A549 (cell line): Measurements from ENCODE around the gene OR2A14. TPM values are rescaled to one million over a fixed set of nuclear protein-coding genes. Genes with fewer than 3 reads are reported as not detected.
"Not testable (repeated sequence)": the region's sequence is repeated elsewhere in the genome, so short reads cannot be mapped to it uniquely, and the experiment has no call there.

Source experiments
- ATAC-seq, 2 experiments: fragments of 200-7000 bp in 1 of 2; fragments of >200 bp in 1 of 2; cut with Nextera tagmentation in 1 of 2; cut with Tn5 transposase in 1 of 2; 3 replicates each; pipeline versions ENCODE4 v1.8.0 to v1.9.1; 2018 to 2020; ENCODE audit warnings: mild to moderate bottlenecking in 1 of 2, moderate library complexity in 1 of 2
- CTCF ChIA-PET: fragments of 300-600 bp; sonication (Branson Sonifier 250); formaldehyde crosslinking; extraction: SDS; loops from one replicate; lab custom pipeline; 2021; ENCODE audit warnings: antibody characterized with exemption, inconsistent platforms; lab: Yijun Ruan, JAX
- POLR2A ChIA-PET: fragments of 350-600 bp; formaldehyde crosslinking; extraction: SDS; loops from one replicate; lab custom pipeline; 2021; ENCODE audit warnings: antibody characterized with exemption, inconsistent platforms; lab: Yijun Ruan, JAX
- DNase-seq, 2 experiments: peaks; one replicate each; pipeline versions ENCODE4 v3.0.0 to v3.0.0-alpha.2; 2011 to 2016; ENCODE audit warnings: low read depth in 1 of 2, low spot score in 1 of 2
- FAIRE-seq: peaks from 2 replicates; lab custom pipeline; 2011; peaks lifted over from hg19 to GRCh38; lab: Jason Lieb, UNC
- H3K27ac ChIP-seq, 2 experiments: fragments of >200 bp; sonication (Bioruptor Twin); formaldehyde crosslinking; 3 replicates each; pipeline ENCODE4 v1.5.1; 2016 to 2017
- H3K4me1 ChIP-seq: fragments of >200 bp; sonication (Bioruptor Twin); formaldehyde crosslinking; 3 replicates; pipeline ENCODE4 v1.6.1; 2016
- H3K4me2 ChIP-seq: fragments of >200 bp; sonication (Bioruptor Twin); formaldehyde crosslinking; 3 replicates; pipeline ENCODE4 v1.6.1; 2016
- H3K4me3 ChIP-seq: fragments of >200 bp; sonication (Bioruptor Twin); formaldehyde crosslinking; 3 replicates; pipeline ENCODE4 v1.5.1; 2016
- H3K9me3 ChIP-seq: fragments of >200 bp; sonication (Bioruptor Twin); formaldehyde crosslinking; 3 replicates; pipeline ENCODE4 v1.6.1; 2016
- BHLHE40 ChIP-seq: IDR thresholded peaks from 2 replicates; pipeline ENCODE4 v1.6.1; 2012; ENCODE audit warnings: low read depth, low read length, inconsistent platforms
- CBX2 ChIP-seq: fragments of 200-600 bp; sonication (generic); IDR thresholded peaks from 2 replicates; pipeline ENCODE4 v1.6.1; 2016; ENCODE audit warnings: low read depth, mild to moderate bottlenecking, borderline replicate concordance
- CBX8 ChIP-seq: fragments of 200-600 bp; sonication (generic); IDR thresholded peaks from 2 replicates; pipeline ENCODE4 v1.6.1; 2016
- CEBPB ChIP-seq, 2 experiments: fragments of >200 bp in 1 of 2; sonication (Bioruptor Twin) in 1 of 2; formaldehyde crosslinking in 1 of 2; IDR thresholded peaks; 2 replicates each; pipeline ENCODE4 v1.6.1; 2012 to 2016
- EP300 ChIP-seq, 2 experiments: fragments of >200 bp; sonication (Bioruptor Twin); formaldehyde crosslinking; IDR thresholded peaks; 2 replicates in 1 of 2; 3 replicates in 1 of 2; pipeline ENCODE4 v1.6.1; 2016 to 2017
- FOSB ChIP-seq: fragments of 250-450 bp; sonication (Bioruptor Pico); IDR thresholded peaks from 2 replicates; pipeline ENCODE4 v1.5.0; 2020; ENCODE audit warnings: mild to moderate bottlenecking, moderate library complexity
- FOXS1 ChIP-seq: fragments of 250-450 bp; sonication (Bioruptor Pico); IDR thresholded peaks from 2 replicates; pipeline ENCODE4 v1.5.0; 2020; ENCODE audit warnings: mild to moderate bottlenecking, moderate library complexity
- GATA3 ChIP-seq: IDR thresholded peaks from 2 replicates; pipeline ENCODE4 v1.6.1; 2012; ENCODE audit warnings: borderline replicate concordance
- HDAC2 ChIP-seq: fragments of 200-600 bp; sonication (generic); IDR thresholded peaks from 2 replicates; pipeline ENCODE4 v1.6.1; 2016
- HOXB5 ChIP-seq: fragments of 250-450 bp; sonication (Bioruptor Pico); IDR thresholded peaks from 2 replicates; pipeline ENCODE4 v1.5.0; 2020; ENCODE audit warnings: mild to moderate bottlenecking, moderate library complexity
- NFE2L2 ChIP-seq: fragments of 150-350 bp; conservative IDR thresholded peaks from 2 replicates; pipeline ENCODE4 v1.6.1; 2014; ENCODE audit warnings: low read length
- NPAS2 ChIP-seq: fragments of 250-450 bp; sonication (Bioruptor Pico); IDR thresholded peaks from 2 replicates; pipeline ENCODE4 v1.8.0; 2022; ENCODE audit warnings: mild to moderate bottlenecking, moderate library complexity, borderline replicate concordance
- POLR2A ChIP-seq: IDR thresholded peaks from 2 replicates; pipeline ENCODE4 v1.6.1; 2012; ENCODE audit warnings: mild to moderate bottlenecking, low read length
- RAD21 ChIP-seq, 2 experiments: fragments of >200 bp in 1 of 2; sonication (Bioruptor Twin) in 1 of 2; formaldehyde crosslinking in 1 of 2; IDR thresholded peaks in 1 of 2; conservative IDR thresholded peaks in 1 of 2; 2 replicates in 1 of 2; 3 replicates in 1 of 2; pipeline ENCODE4 v1.6.1; 2012 to 2018; ENCODE audit warnings: inconsistent platforms in 1 of 2
- RARB ChIP-seq: fragments of 250-450 bp; sonication (Bioruptor Pico); IDR thresholded peaks from 2 replicates; pipeline ENCODE4 v1.8.0; 2021; ENCODE audit warnings: mild to moderate bottlenecking, moderate library complexity
- RNF2 ChIP-seq: fragments of 200-600 bp; sonication (generic); IDR thresholded peaks from 2 replicates; pipeline ENCODE4 v1.6.1; 2016; ENCODE audit warnings: low read depth, mild to moderate bottlenecking, antibody characterized with exemption, moderate library complexity, borderline replicate concordance
- SMC3 ChIP-seq: fragments of >200 bp; sonication (Bioruptor Twin); formaldehyde crosslinking; IDR thresholded peaks from 3 replicates; pipeline ENCODE4 v1.6.1; 2018; ENCODE audit warnings: inconsistent platforms
- SREBF2 ChIP-seq: fragments of 450-650 bp; IDR thresholded peaks from 2 replicates; pipeline ENCODE4 v1.6.1; 2014; ENCODE audit warnings: mild to moderate bottlenecking, moderate library complexity
- TP53 ChIP-seq: fragments of 250-450 bp; sonication (Bioruptor Pico); IDR thresholded peaks from 2 replicates; pipeline ENCODE4 v1.5.0; 2021; ENCODE audit warnings: mild to moderate bottlenecking, moderate library complexity
- ZC3H11A ChIP-seq: fragments of 450-650 bp; IDR thresholded peaks from 2 replicates; pipeline ENCODE4 v1.6.1; 2014; ENCODE audit warnings: antibody characterized with exemption, mild to moderate bottlenecking
- ZFP36 ChIP-seq: fragments of 450-650 bp; IDR thresholded peaks from 2 replicates; pipeline ENCODE4 v1.6.1; 2014; ENCODE audit warnings: borderline replicate concordance; ENCODE audit not compliant: partially characterized antibody
- WGBS: methylation state at CpG from one replicate; pipeline ENCODE4 v1.1.6; 2017; ENCODE audit errors: missing lambda C conversion rate; 5-methylcytosine and 5-hydroxymethylcytosine counted together
- polyA plus RNA-seq, 4 experiments: library from polyadenylated mRNA; depleted of rRNA in 3 of 4; stranded (reverse); fragments of >200 nt; fragmentation: RNase III in 1 of 4; extraction: RNeasy Plus Mini Kit Qiagen cat#74134 plus additional on column Dnase treatment in 1 of 4; gene quantifications; 2 replicates in 3 of 4; 3 replicates in 1 of 4; pipeline ENCODE4 v1.2.3, GENCODE V29; 2011 to 2017
- TF ChIP-seq, protein P1 (sequence below): IDR thresholded peaks from 2 replicates; pipeline ENCODE4 v1.6.1; 2012
- TF ChIP-seq, protein P2 (sequence below): fragments of >200 bp; sonication (Bioruptor Twin); formaldehyde crosslinking; IDR thresholded peaks from 3 replicates; pipeline ENCODE4 v1.5.1; 2016
- TF ChIP-seq, protein P3 (sequence below): fragments of 450-650 bp; IDR thresholded peaks from 2 replicates; pipeline ENCODE4 v1.6.1; 2014; ENCODE audit warnings: antibody characterized with exemption
- TF ChIP-seq, protein P4 (sequence below): fragments of 150-350 bp; IDR thresholded peaks from 2 replicates; pipeline ENCODE4 v1.6.1; 2014; ENCODE audit warnings: low read depth, mild to moderate bottlenecking, low read length
- TF ChIP-seq, protein P5 (sequence below): fragments of 250-450 bp; sonication (Bioruptor Pico); IDR thresholded peaks from 2 replicates; pipeline ENCODE4 v1.5.0; 2020; ENCODE audit warnings: low read depth, mild to moderate bottlenecking, moderate library complexity

Gene OR2A14
- polyA plus RNA-seq, 2 of the 4 experiments (the other 2 are of a cell fraction): not detected

DNA sequence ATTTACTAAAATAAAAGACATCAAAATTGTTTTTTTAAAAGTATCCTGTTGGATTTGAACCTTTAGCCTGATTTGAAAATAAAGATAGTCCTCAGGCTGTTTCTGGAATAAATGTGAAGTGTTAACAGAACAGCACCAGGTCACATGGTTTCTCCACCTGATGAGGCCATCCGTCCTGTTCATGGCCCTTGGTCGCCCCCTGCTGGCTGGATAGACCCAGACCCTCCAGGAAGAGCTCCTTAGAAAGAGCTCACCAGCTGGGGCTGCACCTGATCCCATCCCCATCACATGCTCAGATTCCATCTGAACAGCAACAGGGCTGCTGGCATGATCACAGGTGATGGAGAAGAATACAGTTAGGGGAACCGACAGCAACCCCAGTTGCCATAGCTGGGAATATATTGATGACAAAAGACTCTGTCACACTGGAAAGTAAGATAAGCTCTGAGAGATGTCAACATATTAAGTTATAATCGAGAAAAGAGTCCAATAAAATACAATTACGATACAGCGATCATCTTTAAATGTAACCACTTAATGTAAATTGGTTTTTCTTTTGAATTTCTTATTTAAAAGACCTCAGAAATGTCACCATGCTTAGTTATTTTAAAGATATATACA lies 4.8 kb downstream of the OR2A14 start:
- DNase-seq (peak; percentile 78 to 85), FAIRE-seq (no peak), ATAC-seq (peak; percentile 97 to 100)
- no peaks in the 10 kb centered on the region for H3K9me3 ChIP-seq
- POLR2A ChIA-PET: no interaction called here
- H3K4me1 ChIP-seq: no peaks in the 10 kb centered on the region
- CTCF ChIA-PET: interaction anchor here (0.6 to 1.4 kb wide), 14 partner anchors 9 to 391 kb away, joined by 3 to 9 read pairs (median 4); partner anchors contain the start of gene TCAF1
- no peak overlapping the region for H3K4me2 ChIP-seq
- 4% methylated on average over 6 of the region's 6 CpGs for WGBS
- no peak overlapping the region for H3K27ac ChIP-seq
- H3K4me3 ChIP-seq: no peak overlapping the region
- TF ChIP-seq POLR2A (no peak), SMC3 (peak; percentile 74), NPAS2 (CRISPR knock-in tag) (no peak), RARB (no peak), NFE2L2 (no peak), RAD21 (conservative IDR thresholded peaks at IDR 0.05 in 1 of 2, IDR thresholded peaks at IDR 0.05 in 1 of 2) (peak; percentile 83 to 91)
- TF ChIP-seq, protein P1, sequence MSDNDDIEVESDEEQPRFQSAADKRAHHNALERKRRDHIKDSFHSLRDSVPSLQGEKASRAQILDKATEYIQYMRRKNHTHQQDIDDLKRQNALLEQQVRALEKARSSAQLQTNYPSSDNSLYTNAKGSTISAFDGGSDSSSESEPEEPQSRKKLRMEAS: peak; percentile 45
- TF ChIP-seq, protein P2, sequence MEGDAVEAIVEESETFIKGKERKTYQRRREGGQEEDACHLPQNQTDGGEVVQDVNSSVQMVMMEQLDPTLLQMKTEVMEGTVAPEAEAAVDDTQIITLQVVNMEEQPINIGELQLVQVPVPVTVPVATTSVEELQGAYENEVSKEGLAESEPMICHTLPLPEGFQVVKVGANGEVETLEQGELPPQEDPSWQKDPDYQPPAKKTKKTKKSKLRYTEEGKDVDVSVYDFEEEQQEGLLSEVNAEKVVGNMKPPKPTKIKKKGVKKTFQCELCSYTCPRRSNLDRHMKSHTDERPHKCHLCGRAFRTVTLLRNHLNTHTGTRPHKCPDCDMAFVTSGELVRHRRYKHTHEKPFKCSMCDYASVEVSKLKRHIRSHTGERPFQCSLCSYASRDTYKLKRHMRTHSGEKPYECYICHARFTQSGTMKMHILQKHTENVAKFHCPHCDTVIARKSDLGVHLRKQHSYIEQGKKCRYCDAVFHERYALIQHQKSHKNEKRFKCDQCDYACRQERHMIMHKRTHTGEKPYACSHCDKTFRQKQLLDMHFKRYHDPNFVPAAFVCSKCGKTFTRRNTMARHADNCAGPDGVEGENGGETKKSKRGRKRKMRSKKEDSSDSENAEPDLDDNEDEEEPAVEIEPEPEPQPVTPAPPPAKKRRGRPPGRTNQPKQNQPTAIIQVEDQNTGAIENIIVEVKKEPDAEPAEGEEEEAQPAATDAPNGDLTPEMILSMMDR: peak; percentile 80
- TF ChIP-seq, protein P3, sequence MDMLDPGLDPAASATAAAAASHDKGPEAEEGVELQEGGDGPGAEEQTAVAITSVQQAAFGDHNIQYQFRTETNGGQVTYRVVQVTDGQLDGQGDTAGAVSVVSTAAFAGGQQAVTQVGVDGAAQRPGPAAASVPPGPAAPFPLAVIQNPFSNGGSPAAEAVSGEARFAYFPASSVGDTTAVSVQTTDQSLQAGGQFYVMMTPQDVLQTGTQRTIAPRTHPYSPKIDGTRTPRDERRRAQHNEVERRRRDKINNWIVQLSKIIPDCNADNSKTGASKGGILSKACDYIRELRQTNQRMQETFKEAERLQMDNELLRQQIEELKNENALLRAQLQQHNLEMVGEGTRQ: peak; percentile 89
- TF ChIP-seq, all 56 proteins: peak for 5

DNA sequence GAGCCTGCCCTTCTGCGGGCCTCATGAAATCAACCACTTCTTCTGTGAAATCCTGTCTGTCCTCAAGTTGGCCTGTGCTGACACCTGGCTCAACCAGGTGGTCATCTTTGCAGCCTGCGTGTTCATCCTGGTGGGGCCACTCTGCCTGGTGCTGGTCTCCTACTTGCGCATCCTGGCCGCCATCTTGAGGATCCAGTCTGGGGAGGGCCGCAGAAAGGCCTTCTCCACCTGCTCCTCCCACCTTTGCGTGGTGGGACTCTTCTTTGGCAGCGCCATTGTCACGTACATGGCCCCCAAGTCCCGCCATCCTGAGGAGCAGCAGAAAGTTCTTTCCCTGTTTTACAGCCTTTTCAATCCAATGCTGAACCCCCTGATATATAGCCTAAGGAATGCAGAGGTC lies 6.6 kb downstream of the OR2A14 start:
- H3K9me3 ChIP-seq, H3K4me1 ChIP-seq, H3K4me2 ChIP-seq, DNase-seq, POLR2A ChIA-PET, CTCF ChIA-PET, H3K4me3 ChIP-seq, ATAC-seq, FAIRE-seq, H3K27ac ChIP-seq: not testable (repeated sequence)
- WGBS: 15% methylated on average over 9 of the region's 9 CpGs

DNA sequence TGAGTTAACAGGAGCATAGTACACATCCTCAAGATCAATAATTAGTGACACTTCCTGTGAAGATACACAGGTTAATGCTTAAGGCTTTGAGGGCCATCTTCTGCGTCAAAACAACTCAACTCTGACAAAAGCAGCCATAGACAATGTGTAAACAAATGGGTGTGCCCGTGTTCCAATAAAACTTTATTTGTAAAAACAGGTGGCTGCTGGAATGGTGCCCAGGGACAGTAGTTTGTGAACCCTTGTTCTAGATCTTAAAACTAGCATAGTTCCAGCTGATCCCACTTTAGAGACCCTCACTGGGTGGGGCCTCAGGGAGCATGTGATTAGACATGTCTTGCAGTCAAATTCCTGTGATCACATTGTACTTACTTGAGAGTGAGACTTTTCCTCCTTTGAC lies 7.8 kb downstream of the OR2A14 start:
- POLR2A ChIA-PET: no interaction called here
- 0% methylated on average over 2 of the region's 2 CpGs for WGBS
- Histone ChIP-seq H3K9me3 (no peaks in the 10 kb centered on the region), H3K27ac (no peak overlapping the region), H3K4me3 (no peak overlapping the region), H3K4me2 (no peak overlapping the region), H3K4me1 (no peaks in the 10 kb centered on the region)
- no peak for DNase-seq
- no peak for FAIRE-seq
- no peak for TF ChIP-seq NFE2L2
- no peak for TF ChIP-seq ZFP36
- TF ChIP-seq SREBF2: no peak
- TF ChIP-seq GATA3: no peak
- TF ChIP-seq BHLHE40: no peak
- TF ChIP-seq HOXB5 (CRISPR knock-in tag): no peak
- TF ChIP-seq, protein P1: no peak
- TF ChIP-seq FOXS1 (CRISPR knock-in tag): no peak
- TF ChIP-seq TP53 (CRISPR knock-in tag): no peak
- TF ChIP-seq, protein P4, sequence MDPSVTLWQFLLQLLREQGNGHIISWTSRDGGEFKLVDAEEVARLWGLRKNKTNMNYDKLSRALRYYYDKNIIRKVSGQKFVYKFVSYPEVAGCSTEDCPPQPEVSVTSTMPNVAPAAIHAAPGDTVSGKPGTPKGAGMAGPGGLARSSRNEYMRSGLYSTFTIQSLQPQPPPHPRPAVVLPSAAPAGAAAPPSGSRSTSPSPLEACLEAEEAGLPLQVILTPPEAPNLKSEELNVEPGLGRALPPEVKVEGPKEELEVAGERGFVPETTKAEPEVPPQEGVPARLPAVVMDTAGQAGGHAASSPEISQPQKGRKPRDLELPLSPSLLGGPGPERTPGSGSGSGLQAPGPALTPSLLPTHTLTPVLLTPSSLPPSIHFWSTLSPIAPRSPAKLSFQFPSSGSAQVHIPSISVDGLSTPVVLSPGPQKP: no peak
- TF ChIP-seq CBX8: no peak
- no peak for TF ChIP-seq ZC3H11A
- TF ChIP-seq RNF2: no peak
- TF ChIP-seq HDAC2: no peak
- no peak for TF ChIP-seq FOSB (CRISPR knock-in tag)
- no peak for TF ChIP-seq EP300 (IDR thresholded peaks at IDR 0.05)
- no peak for TF ChIP-seq CBX2
- TF ChIP-seq, protein P5, sequence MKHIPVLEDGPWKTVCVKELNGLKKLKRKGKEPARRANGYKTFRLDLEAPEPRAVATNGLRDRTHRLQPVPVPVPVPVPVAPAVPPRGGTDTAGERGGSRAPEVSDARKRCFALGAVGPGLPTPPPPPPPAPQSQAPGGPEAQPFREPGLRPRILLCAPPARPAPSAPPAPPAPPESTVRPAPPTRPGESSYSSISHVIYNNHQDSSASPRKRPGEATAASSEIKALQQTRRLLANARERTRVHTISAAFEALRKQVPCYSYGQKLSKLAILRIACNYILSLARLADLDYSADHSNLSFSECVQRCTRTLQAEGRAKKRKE (CRISPR knock-in tag): no peak
- TF ChIP-seq CEBPB (IDR thresholded peaks at IDR 0.05): no peak
- no peak for ATAC-seq
- CTCF ChIA-PET: interaction anchor here (1.0 kb wide), 1 partner anchor 394 kb away, joined by 3 read pairs; no protein-coding TSS in a partner anchor
